HG03280 (cell line): Measurements from ENCODE around the gene DUSP18.
"Not testable (repeated sequence)": the region's sequence is repeated elsewhere in the genome, so short reads cannot be mapped to it uniquely, and the experiment has no call there.

Source experiments
- ATAC-seq: cut with Tn5 transposase; IDR thresholded peaks from one replicate; pipeline ENCODE4 v1.9.1; 2021; ENCODE audit warnings: mild to moderate bottlenecking, moderate library complexity; ENCODE audit not compliant: unreplicated experiment

The DUSP18 gene

DNA sequence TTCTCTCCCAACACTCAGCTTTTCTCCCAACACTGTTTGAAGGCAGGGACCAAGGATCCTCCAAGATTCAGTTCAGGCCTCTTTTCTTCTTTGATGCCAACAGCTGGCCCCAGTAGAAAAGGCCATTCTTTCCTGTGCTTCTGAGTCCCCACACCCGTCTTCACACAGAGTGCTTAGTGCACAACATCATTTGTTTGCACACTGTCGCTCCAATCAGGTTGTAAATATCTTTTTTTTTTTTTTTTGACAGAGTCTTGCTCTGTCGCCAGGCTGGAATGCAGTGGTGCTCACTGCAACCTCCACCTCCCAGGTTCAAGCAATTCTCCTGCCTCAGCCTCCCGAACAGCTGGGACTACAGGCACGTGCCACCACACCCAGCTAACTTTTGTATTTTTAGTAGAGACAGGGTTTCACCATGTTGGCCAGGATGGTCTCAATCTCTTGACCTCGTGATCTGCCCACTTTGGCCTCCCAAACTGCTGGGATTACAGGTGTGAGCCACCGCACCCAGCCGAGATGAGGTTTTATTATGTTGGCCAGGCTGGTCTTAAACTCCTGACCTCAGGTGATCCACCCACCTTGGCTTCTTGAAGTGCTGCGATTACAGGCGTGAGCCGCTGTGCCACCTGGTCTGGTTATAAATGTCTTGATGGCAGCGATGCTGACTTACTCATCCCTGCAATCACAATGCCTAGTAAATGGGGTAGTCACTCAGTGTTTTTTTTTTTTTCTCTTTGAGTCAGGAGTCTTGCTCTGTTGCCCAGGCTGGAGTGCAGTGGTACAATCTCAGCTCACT, 12.4 kb upstream of the DUSP18 start:
- not testable (repeated sequence) for ATAC-seq

- ATAC-seq: not testable (repeated sequence)
These were observed 8.9 kb upstream of the DUSP18 start for GRCh38 chr22:30676565-30676964.

DNA sequence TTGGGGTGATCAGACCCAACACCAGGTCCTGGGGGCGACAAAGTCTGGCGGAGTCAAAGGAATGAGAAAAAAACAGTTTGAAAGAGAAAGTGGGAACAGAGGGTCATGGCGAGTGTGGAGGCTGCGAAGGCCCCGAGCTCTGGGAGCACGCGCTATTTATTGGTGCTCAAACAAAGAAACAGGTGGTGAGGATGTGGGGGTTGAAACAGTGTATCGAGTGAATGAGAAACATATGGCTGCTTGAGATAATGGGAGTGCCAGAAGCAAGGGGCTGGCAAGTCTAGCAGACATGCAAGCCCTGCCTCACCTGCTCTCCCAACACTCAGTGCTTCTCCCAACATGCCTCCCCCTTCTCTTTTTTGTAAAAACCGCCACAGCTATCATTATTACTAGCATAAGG, 7.8 kb upstream of the DUSP18 start:
- no peak for ATAC-seq

GRCh38 chr22:30674482-30674881, 6.8 kb upstream of the DUSP18 start:
- ATAC-seq: no peak

DNA sequence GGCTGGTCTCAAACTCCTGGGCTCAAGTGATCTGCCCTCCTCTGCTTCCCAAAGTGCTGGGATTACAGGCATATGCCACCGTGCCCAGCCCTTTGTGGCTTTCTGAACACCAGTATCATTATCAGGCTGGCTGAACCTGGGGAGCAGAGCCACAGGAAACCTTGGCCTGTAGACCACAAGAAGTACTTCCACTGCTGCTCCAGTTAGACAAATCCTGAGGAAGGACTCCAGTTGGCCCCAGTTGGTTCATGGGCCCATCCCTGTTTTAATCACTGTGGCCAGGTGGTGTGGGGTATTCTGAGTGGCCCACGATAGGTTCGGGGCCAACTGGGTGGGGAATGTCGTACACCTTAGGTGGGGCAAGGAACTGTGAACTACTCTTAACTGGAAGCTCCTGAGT, 5.5 kb upstream of the DUSP18 start:
- no peak for ATAC-seq

DNA sequence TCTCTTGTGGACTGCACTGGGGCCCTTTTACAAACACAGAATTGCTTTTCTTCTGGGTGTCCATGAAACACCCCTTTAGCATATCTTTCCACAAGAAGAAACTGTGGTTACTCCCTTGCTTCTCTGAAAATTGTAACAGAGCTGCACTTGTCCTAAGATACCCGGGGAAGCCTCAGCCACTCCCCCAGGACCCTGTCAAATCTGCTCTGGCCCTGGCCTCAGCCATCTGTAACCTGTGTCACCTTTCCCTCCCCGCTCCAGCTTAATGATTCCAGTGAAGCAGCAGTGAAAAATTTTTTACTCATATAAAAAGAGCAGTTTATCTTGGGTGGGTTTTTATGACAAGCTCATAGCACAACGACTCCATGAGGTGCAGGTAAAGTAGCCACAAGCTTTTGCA, 3.4 kb upstream of the DUSP18 start:
- no peak for ATAC-seq

DNA sequence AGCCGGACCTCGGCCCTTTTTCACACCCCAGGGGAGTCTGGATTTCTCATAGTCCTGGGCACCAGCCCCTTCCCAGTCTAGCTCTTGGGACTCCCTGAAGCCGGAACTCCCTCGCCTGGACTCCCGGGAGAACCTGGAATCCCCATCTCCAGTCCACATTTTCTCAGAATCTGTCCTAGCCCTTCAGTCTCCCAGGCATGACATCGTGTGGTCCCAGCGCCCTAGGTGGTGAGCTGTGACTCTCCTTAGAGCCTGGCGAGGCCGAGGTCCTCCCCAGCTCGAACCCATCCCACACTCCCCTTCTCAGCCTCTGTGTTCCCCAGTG, 673 bp upstream of the DUSP18 start:
- ATAC-seq: no peak

GRCh38 chr22:30667107-30667493, 575 bp downstream of the DUSP18 start:
- ATAC-seq: no peak

DNA sequence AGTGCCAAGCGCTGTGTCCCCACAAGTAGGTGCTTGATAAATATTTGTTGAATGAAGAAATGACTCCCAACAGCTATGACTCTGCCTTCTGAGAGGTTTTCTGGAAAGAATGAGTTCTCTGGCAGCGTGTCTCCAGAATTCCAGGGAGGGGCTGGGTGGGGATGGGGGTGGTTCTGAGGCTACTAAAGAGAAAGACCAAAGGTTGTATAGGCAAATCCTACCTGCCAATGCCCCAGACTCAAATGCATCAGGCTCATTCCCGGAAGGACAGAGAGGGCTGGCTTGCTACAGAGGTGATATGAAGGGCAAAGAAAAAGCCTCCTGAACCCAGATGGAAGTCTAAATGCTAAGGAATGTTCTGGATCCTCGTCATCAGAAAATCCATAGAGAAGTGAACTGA, 1.9 kb downstream of the DUSP18 start:
- no peak for ATAC-seq

- no peak for ATAC-seq
These were observed 2.4 kb downstream of the DUSP18 start for GRCh38 chr22:30665266-30665665.

GRCh38 chr22:30664798-30665197, 2.9 kb downstream of the DUSP18 start:
- ATAC-seq: no peak

DNA sequence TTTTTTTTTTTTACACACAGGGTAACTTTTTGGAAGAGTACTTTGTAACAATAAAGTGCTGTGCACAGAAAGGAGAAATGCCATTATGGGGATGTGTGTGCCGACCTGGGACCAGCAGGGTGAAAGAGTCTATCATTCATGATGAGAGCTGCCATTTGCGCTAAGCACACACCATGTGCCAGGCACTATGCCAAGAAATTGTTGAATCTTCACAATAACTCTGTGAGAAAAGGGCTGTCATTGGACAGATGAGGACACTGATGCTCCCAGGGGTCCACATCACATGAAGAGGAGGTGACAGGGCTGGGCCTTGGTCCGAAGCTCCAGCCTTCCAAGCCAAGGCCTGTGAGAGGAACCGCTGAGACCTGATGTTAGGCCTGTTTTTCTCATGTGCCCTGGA, 5.6 kb downstream of the DUSP18 start:
- ATAC-seq: no peak

- ATAC-seq: no peak
These were observed 12.1 kb downstream of the DUSP18 start for GRCh38 chr22:30655532-30655931.

DNA sequence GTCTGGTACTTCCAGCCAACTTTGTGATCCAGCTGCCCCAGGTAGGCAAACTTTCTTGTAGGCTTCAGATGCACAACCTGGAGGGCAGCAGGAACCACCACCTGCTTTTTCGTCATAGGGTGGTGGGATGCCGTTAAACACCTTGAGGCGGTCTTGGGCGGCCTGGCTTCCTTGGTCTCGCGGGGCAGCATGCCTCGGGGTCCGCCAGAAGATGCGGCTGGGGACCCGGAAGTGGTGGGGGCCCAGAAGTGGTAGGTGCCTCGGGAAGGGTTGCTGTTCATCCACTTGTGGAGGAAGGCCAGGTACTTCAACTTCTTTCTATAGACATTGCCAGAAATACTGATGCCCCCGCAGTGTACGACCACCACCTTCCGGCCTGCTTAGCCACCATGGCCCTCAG, 13.3 kb downstream of the DUSP18 start:
- no peak for ATAC-seq

DNA sequence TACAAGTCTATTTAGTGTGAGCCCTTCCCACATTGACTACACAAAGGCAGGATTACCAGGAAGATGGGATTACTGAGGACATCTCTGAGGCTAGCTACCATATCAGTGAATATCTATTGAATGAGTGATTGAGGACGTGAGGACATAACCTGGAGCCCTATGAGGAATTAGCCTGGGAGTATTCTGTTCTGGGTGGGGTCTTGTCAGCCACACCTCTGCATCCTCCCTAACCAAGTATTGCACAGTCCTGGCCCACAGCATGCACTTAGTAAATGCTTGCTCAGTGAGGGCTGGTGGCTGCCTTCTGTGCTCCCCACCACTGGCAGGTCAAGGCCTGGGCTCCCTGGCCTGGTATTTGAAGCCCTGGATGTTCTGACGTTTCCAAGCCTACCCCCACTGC, 14.8 kb downstream of the DUSP18 start:
- no peak for ATAC-seq

GRCh38 chr22:30650508-30651116, 17.1 kb downstream of the DUSP18 start:
- no peak for ATAC-seq

- ATAC-seq: no peak
These were observed 18.2 kb downstream of the DUSP18 start for GRCh38 chr22:30649430-30650007.

- no peak for ATAC-seq
These were observed 18.9 kb downstream of the DUSP18 start for GRCh38 chr22:30648825-30649224.

- no peak for ATAC-seq
These were observed 20.1 kb downstream of the DUSP18 start for GRCh38 chr22:30647536-30647935.

- ATAC-seq: no peak
These were observed 21.0 kb downstream of the DUSP18 start for GRCh38 chr22:30646518-30647160.

GRCh38 chr22:30643055-30643875, 24.4 kb downstream of the DUSP18 start:
- ATAC-seq: no peak
